Neural progenitor cell (in vitro differentiated cells): ENCODE results near the gene SHTN1.

Experiments
- EZH2 ChIP-seq: fragments of 200-600 bp; sonication (generic); IDR thresholded peaks from 2 replicates; pipeline ENCODE4 v1.6.1; 2017; ENCODE audit warnings: antibody characterized with exemption, mild to moderate bottlenecking, moderate library complexity
- TF ChIP-seq, protein P1 (sequence below): fragments of 200-600 bp; sonication (generic); IDR thresholded peaks from 2 replicates; pipeline ENCODE4 v1.5.1; 2017; ENCODE audit warnings: antibody characterized with exemption, mild to moderate bottlenecking

DNA sequence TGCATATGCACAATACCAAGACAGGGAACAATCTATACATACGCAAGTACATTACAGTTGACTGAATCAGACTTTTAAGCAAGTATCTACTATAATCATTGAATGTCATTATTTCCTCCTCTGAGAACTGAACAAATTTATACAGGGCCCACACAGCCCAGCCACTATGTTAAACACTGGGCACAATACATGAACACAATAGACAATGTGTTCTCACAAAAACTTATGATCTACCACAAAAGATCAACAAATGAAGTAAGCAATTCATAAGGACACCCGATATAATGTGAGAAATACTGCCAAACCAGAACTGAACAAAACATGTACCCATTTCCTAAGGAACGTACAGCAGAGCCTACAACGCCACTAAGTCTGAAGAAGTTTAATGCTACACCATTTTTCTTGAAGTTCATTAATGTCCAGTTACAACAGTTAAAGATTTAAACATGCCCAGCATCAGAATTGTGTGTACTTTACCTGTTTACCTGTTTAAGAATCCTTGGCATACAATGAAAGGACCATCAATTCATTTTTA is 31.5 kb downstream of the SHTN1 start:
- TF ChIP-seq, protein P1, sequence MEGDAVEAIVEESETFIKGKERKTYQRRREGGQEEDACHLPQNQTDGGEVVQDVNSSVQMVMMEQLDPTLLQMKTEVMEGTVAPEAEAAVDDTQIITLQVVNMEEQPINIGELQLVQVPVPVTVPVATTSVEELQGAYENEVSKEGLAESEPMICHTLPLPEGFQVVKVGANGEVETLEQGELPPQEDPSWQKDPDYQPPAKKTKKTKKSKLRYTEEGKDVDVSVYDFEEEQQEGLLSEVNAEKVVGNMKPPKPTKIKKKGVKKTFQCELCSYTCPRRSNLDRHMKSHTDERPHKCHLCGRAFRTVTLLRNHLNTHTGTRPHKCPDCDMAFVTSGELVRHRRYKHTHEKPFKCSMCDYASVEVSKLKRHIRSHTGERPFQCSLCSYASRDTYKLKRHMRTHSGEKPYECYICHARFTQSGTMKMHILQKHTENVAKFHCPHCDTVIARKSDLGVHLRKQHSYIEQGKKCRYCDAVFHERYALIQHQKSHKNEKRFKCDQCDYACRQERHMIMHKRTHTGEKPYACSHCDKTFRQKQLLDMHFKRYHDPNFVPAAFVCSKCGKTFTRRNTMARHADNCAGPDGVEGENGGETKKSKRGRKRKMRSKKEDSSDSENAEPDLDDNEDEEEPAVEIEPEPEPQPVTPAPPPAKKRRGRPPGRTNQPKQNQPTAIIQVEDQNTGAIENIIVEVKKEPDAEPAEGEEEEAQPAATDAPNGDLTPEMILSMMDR = no peak
- no peak for TF ChIP-seq EZH2
